DND-41 (cell line): Measurements from ENCODE around the gene BCKDHB.

Source experiments
- ATAC-seq: fragments of 200-7000 bp; cut with Tn5 transposase; 3 replicates; pipeline ENCODE4 v1.9.1; 2021; ENCODE audit warnings: low read depth; ENCODE audit not compliant: insufficient read depth
- DNase-seq: peaks from one replicate; pipeline ENCODE4 v3.0.0-alpha.2; 2020
- H2AFZ ChIP-seq: 2 replicates; pipeline ENCODE4 v1.6.0; 2012; ENCODE audit warnings: low read depth, low read length
- H3K27ac ChIP-seq: 2 replicates; pipeline ENCODE4 v1.5.1; 2012; ENCODE audit warnings: low read length, inconsistent platforms
- H3K27me3 ChIP-seq: fragments of 200-600 bp; sonication (generic); 2 replicates; pipeline ENCODE4 v1.6.0; 2012; ENCODE audit warnings: low read length, mild to moderate bottlenecking, inconsistent platforms; ENCODE audit not compliant: insufficient read depth, poor library complexity
- H3K36me3 ChIP-seq: 2 replicates; pipeline ENCODE4 v1.5.1; 2012; ENCODE audit warnings: low read length, inconsistent platforms; ENCODE audit not compliant: insufficient read depth
- H3K4me1 ChIP-seq: 2 replicates; pipeline ENCODE4 v1.5.1; 2012; ENCODE audit warnings: mild to moderate bottlenecking, low read length; ENCODE audit not compliant: insufficient read depth
- H3K4me2 ChIP-seq: 2 replicates; pipeline ENCODE4 v1.6.0; 2012; ENCODE audit warnings: mild to moderate bottlenecking, moderate library complexity, low read length, inconsistent platforms; ENCODE audit not compliant: insufficient read depth
- H3K4me3 ChIP-seq, 2 experiments: fragments of 200-600 bp in 1 of 2; shearing (Covaris generic) in 1 of 2; 2 replicates each; pipeline ENCODE4 v1.5.1; 2012 to 2016; ENCODE audit warnings: inconsistent platforms in 2 of 2, low read length in 2 of 2, mild to moderate bottlenecking in 2 of 2, low read depth in 1 of 2, moderate library complexity in 1 of 2
- H3K79me2 ChIP-seq: 2 replicates; pipeline ENCODE4 v1.6.0; 2012; ENCODE audit warnings: low read length, inconsistent platforms; ENCODE audit not compliant: insufficient read depth
- H3K9ac ChIP-seq: 2 replicates; pipeline ENCODE4 v1.6.0; 2012; ENCODE audit warnings: low read depth, mild to moderate bottlenecking, inconsistent platforms, low read length, moderate library complexity
- H3K9me3 ChIP-seq: 2 replicates; pipeline ENCODE4 v1.5.1; 2012; ENCODE audit warnings: low read length, moderate library complexity, mild to moderate bottlenecking, inconsistent platforms; ENCODE audit not compliant: insufficient read depth, severe bottlenecking
- H4K20me1 ChIP-seq: 2 replicates; pipeline ENCODE4 v1.6.0; 2012; ENCODE audit warnings: low read length; ENCODE audit not compliant: insufficient read depth
- CTCF ChIP-seq: IDR thresholded peaks from 2 replicates; pipeline ENCODE4 v1.5.1; 2012; ENCODE audit warnings: borderline replicate concordance, low read length, moderate library complexity, mild to moderate bottlenecking; ENCODE audit not compliant: poor library complexity, severe bottlenecking; ENCODE audit errors: extremely low read depth
- EZH2 ChIP-seq: IDR thresholded peaks from 3 replicates; pipeline ENCODE4 v1.6.1; 2012; ENCODE audit warnings: borderline replicate concordance, low read depth, mild to moderate bottlenecking, moderate library complexity, low read length, inconsistent platforms; ENCODE audit not compliant: severe bottlenecking

The BCKDHB gene

DNA sequence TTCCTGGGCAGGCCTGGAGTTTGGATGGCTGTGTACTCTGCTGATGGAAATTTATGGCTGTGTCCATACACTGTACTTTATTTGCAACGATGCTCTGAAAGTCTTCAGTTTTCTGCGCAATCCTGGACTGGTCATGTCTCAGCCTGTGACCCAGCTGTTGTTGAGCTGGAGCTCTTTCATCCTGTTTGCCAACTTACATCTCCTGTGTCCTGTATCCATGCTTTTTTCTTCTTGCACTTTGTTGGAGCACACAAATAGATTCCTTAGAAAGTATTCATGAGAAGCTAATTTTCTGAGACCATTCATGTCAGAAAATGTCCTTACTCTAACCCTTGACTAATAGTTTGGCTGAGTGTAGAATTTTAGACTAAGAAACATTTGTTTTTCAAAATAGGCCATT lies 251.2 kb downstream of the BCKDHB start:
- no peaks in the 10 kb centered on the region for H3K79me2 ChIP-seq
- H3K9me3 ChIP-seq: no peaks in the 10 kb centered on the region
- H2AFZ ChIP-seq: no peak overlapping the region
- no peak for DNase-seq
- no peaks in the 10 kb centered on the region for H4K20me1 ChIP-seq
- ATAC-seq: no peak
- H3K4me2 ChIP-seq: no peak overlapping the region
- H3K4me1 ChIP-seq: no peaks in the 10 kb centered on the region
- no peak overlapping the region for H3K27ac ChIP-seq
- no peak overlapping the region for H3K9ac ChIP-seq
- TF ChIP-seq EZH2 (no peak), CTCF (no peak)
- no peak overlapping the region for H3K4me3 ChIP-seq
- H3K36me3 ChIP-seq: 0 out of 2 replicates have a peak, but pooled peaks cover 2% of the 10 kb centered on the region
- no peaks in the 10 kb centered on the region for H3K27me3 ChIP-seq

GRCh38 chr6:80363501-80364122 lies 257.1 kb downstream of the BCKDHB start:
- H3K9ac ChIP-seq: no peak overlapping the region
- ATAC-seq (no peak), DNase-seq (no peak)
- no peaks in the 10 kb centered on the region for H3K9me3 ChIP-seq
- H4K20me1 ChIP-seq: no peaks in the 10 kb centered on the region
- TF ChIP-seq EZH2 (no peak), CTCF (no peak)
- no peaks in the 10 kb centered on the region for H3K79me2 ChIP-seq
- no peak overlapping the region for H3K4me2 ChIP-seq
- H3K36me3 ChIP-seq: no peaks in the 10 kb centered on the region
- H3K4me1 ChIP-seq: no peaks in the 10 kb centered on the region
- no peaks in the 10 kb centered on the region for H3K27me3 ChIP-seq
- no peak overlapping the region for H3K4me3 ChIP-seq
- no peak overlapping the region for H2AFZ ChIP-seq
- no peak overlapping the region for H3K27ac ChIP-seq

DNA sequence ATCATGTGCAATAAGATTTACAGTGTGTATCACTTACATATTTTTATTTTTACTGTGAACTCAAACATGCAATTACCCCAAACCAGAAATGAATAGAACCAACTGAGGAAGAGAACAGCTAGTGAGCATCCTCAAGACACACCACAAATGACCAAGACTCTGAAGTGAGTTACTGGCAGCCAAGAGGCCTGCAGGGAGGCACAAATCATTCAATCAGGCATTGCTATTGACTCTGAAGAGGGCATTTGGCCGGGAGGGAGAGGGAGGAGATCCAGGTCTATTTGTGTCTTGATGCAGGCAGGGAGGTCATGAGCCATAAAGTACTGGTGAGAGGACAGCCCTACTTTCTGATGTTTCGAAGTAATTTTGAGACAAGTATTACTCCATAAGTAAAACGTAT lies 257.7 kb downstream of the BCKDHB start:
- no peaks in the 10 kb centered on the region for H3K27me3 ChIP-seq
- H3K27ac ChIP-seq: no peak overlapping the region
- no peaks in the 10 kb centered on the region for H3K4me1 ChIP-seq
- no peaks in the 10 kb centered on the region for H4K20me1 ChIP-seq
- no peak overlapping the region for H3K9ac ChIP-seq
- no peak overlapping the region for H3K4me3 ChIP-seq
- no peak for ATAC-seq
- TF ChIP-seq EZH2 (no peak), CTCF (no peak)
- no peaks in the 10 kb centered on the region for H3K36me3 ChIP-seq
- H3K4me2 ChIP-seq: no peak overlapping the region
- DNase-seq: no peak
- H3K79me2 ChIP-seq: no peaks in the 10 kb centered on the region
- no peak overlapping the region for H2AFZ ChIP-seq
- H3K9me3 ChIP-seq: no peaks in the 10 kb centered on the region
